Measurements from ENCODE around the gene ADGRG3. TPM values are rescaled to one million over a fixed set of nuclear protein-coding genes. Genes with fewer than 3 reads are reported as not detected.
"Not testable (repeated sequence)": the region's sequence is repeated elsewhere in the genome, so short reads cannot be mapped to it uniquely, and the experiment has no call there.

Gene ADGRG3
- total RNA-seq, 1 donor from 2014 or later = not detected

- Histone ChIP-seq H3K36me3 (ENCODE audit: control insufficient read depth, insufficient read depth, low read length) (no peaks in the 10 kb centered on the region), H3K27me3 (ENCODE audit: control insufficient read depth, insufficient read depth, low read length) (peaks cover 3% of the 10 kb centered on the region), H3K4me3 (ENCODE audit: low read depth, low read length) (no peak overlapping the region)
- no peak for TF ChIP-seq CTCF (IDR thresholded peaks at IDR 0.05; ENCODE audit: insufficient read depth, low read length, poor library complexity, severe bottlenecking)
- no peak for DNase-seq (ENCODE audit: low read depth)
Measured at GRCh38 chr16:57667048-57667525, 1.0 kb upstream of the ADGRG3 start.

- peak; percentile 44 for TF ChIP-seq CTCF (IDR thresholded peaks at IDR 0.05; ENCODE audit: insufficient read depth, low read length, poor library complexity, severe bottlenecking)
- Histone ChIP-seq H3K36me3 (ENCODE audit: control insufficient read depth, insufficient read depth, low read length) (no peaks in the 10 kb centered on the region), H3K4me3 (ENCODE audit: low read depth, low read length) (no peak overlapping the region), H3K27me3 (ENCODE audit: control insufficient read depth, insufficient read depth, low read length) (peaks cover 3% of the 10 kb centered on the region)
- DNase-seq (ENCODE audit: low read depth) = no peak
Measured at GRCh38 chr16:57667526-57668262, 412 bp upstream of the ADGRG3 start.

GRCh38 chr16:57668630-57669475 lies 747 bp downstream of the ADGRG3 start:
- no peak for TF ChIP-seq CTCF (IDR thresholded peaks at IDR 0.05; ENCODE audit: insufficient read depth, low read length, poor library complexity, severe bottlenecking)
- DNase-seq (ENCODE audit: low read depth) = no peak
- Histone ChIP-seq H3K4me3 (ENCODE audit: low read depth, low read length) (no peak overlapping the region), H3K36me3 (ENCODE audit: control insufficient read depth, insufficient read depth, low read length) (no peaks in the 10 kb centered on the region), H3K27me3 (ENCODE audit: control insufficient read depth, insufficient read depth, low read length) (peaks cover 13% of the 10 kb centered on the region)

GRCh38 chr16:57669476-57670162 lies 1.5 kb downstream of the ADGRG3 start:
- Histone ChIP-seq H3K27me3 (ENCODE audit: control insufficient read depth, insufficient read depth, low read length) (peaks cover 16% of the 10 kb centered on the region), H3K4me3 (ENCODE audit: low read depth, low read length) (no peak overlapping the region), H3K36me3 (ENCODE audit: control insufficient read depth, insufficient read depth, low read length) (no peaks in the 10 kb centered on the region)
- TF ChIP-seq CTCF (IDR thresholded peaks at IDR 0.05; ENCODE audit: insufficient read depth, low read length, poor library complexity, severe bottlenecking) = no peak
- DNase-seq (ENCODE audit: low read depth) = no peak

- no peak overlapping the region for H3K4me3 ChIP-seq (ENCODE audit: low read depth, low read length)
- no peaks in the 10 kb centered on the region for H3K36me3 ChIP-seq (ENCODE audit: control insufficient read depth, insufficient read depth, low read length)
- H3K27me3 ChIP-seq (ENCODE audit: control insufficient read depth, insufficient read depth, low read length) = peaks cover 16% of the 10 kb centered on the region
- no peak for DNase-seq (ENCODE audit: low read depth)
- TF ChIP-seq CTCF (IDR thresholded peaks at IDR 0.05; ENCODE audit: insufficient read depth, low read length, poor library complexity, severe bottlenecking) = no peak
Measured at GRCh38 chr16:57670196-57670595, 2.1 kb downstream of the ADGRG3 start.

GRCh38 chr16:57671451-57671850 lies 3.3 kb downstream of the ADGRG3 start:
- not testable (repeated sequence) for DNase-seq (ENCODE audit: low read depth); H3K36me3 ChIP-seq (ENCODE audit: control insufficient read depth, insufficient read depth, low read length); H3K4me3 ChIP-seq (ENCODE audit: low read depth, low read length)
- H3K27me3 ChIP-seq (ENCODE audit: control insufficient read depth, insufficient read depth, low read length) = peaks cover 19% of the 10 kb centered on the region
